H1 (cell line): ENCODE data around the gene ATP9B. TPM values are rescaled to one million over a fixed set of nuclear protein-coding genes. Genes with fewer than 3 reads are reported as not detected.

Source experiments
- CHD1 ChIP-seq: IDR thresholded peaks from 2 replicates; pipeline ENCODE4 v1.6.1; 2012; ENCODE audit warnings: low read depth, low read length, improper control_type of control experiment
- MAFK ChIP-seq: IDR thresholded peaks from 2 replicates; pipeline ENCODE4 v1.6.1; 2012; ENCODE audit warnings: low read depth, mild to moderate bottlenecking, improper control_type of control experiment, low read length
- RNF2 ChIP-seq: fragments of 200-900, 300-1000 bp; sonication (generic); IDR thresholded peaks from 2 replicates; pipeline ENCODE4 v1.7.1; 2016; ENCODE audit warnings: borderline replicate concordance, low read depth, mild to moderate bottlenecking, antibody characterized with exemption, low read length; ENCODE audit not compliant: poor library complexity, severe bottlenecking; ENCODE audit errors: missing control alignments
- ZNF274 ChIP-seq: IDR thresholded peaks from 2 replicates; pipeline ENCODE4 v1.7.0; 2012; ENCODE audit warnings: low read length, borderline replicate concordance; ENCODE audit errors: extremely low read depth
- polyA plus RNA-seq, 7 experiments: library from polyadenylated mRNA; depleted of rRNA in 3 of 7; stranded (reverse) in 5 of 7; unstranded in 2 of 7; fragments of >200 nt in 5 of 7; fragments of 200-250 nt in 2 of 7; gene quantifications; 1 replicate in 5 of 7; 2 replicates in 1 of 7; 4 replicates in 1 of 7; pipeline versions ENCODE4 v1.2.1 to v1.2.3, GENCODE V29; 2011 to 2013; ENCODE audit warnings: missing spikeins in 2 of 7, mixed read lengths in 2 of 7
- total RNA-seq: library from RNA; stranded (reverse); fragmentation: NEBNext Ultra II Directional; extraction: Animal tissue kit (Norgen Biotek cat#: 25700); gene quantifications from 2 replicates; pipeline ENCODE4 v1.2.1, GENCODE V29; 2021
- TF ChIP-seq, protein P1 (sequence below): fragments of 300-600 bp; sonication (generic); IDR thresholded peaks from 2 replicates; pipeline ENCODE4 v1.7.1; 2012; ENCODE audit warnings: low read length, moderate library complexity, mild to moderate bottlenecking, inconsistent platforms; ENCODE audit not compliant: insufficient replicate concordance

The ATP9B gene
- total and polyA plus RNA-seq, 2 of the 8 experiments (the other 6 are each of a cell fraction or from before 2014, with no cell fraction given): 15.1 to 21.7 TPM

DNA sequence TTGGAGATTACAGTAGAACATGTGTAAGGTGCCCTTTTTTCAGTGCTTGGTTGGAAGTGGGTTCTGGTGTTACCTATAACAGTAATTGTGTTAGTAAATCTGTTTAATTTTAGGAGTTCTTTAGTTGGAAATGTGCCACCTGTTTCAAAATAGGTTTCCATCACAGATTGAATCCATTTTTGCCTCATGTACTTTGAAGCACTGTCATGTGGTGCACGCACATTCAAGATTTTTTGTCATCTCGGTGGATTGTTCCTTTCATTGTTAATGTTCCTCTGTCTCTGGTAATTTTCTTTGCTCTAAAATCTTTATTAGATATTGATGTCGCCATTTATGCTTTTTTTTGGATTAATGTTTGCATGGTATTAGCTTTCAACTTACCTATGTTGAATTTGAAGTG lies 1.3 kb downstream of the ATP9B start (continued):
- TF ChIP-seq CHD1 (no peak), RNF2 (no peak), ZNF274 (no peak), MAFK (no peak)
- TF ChIP-seq, protein P1, sequence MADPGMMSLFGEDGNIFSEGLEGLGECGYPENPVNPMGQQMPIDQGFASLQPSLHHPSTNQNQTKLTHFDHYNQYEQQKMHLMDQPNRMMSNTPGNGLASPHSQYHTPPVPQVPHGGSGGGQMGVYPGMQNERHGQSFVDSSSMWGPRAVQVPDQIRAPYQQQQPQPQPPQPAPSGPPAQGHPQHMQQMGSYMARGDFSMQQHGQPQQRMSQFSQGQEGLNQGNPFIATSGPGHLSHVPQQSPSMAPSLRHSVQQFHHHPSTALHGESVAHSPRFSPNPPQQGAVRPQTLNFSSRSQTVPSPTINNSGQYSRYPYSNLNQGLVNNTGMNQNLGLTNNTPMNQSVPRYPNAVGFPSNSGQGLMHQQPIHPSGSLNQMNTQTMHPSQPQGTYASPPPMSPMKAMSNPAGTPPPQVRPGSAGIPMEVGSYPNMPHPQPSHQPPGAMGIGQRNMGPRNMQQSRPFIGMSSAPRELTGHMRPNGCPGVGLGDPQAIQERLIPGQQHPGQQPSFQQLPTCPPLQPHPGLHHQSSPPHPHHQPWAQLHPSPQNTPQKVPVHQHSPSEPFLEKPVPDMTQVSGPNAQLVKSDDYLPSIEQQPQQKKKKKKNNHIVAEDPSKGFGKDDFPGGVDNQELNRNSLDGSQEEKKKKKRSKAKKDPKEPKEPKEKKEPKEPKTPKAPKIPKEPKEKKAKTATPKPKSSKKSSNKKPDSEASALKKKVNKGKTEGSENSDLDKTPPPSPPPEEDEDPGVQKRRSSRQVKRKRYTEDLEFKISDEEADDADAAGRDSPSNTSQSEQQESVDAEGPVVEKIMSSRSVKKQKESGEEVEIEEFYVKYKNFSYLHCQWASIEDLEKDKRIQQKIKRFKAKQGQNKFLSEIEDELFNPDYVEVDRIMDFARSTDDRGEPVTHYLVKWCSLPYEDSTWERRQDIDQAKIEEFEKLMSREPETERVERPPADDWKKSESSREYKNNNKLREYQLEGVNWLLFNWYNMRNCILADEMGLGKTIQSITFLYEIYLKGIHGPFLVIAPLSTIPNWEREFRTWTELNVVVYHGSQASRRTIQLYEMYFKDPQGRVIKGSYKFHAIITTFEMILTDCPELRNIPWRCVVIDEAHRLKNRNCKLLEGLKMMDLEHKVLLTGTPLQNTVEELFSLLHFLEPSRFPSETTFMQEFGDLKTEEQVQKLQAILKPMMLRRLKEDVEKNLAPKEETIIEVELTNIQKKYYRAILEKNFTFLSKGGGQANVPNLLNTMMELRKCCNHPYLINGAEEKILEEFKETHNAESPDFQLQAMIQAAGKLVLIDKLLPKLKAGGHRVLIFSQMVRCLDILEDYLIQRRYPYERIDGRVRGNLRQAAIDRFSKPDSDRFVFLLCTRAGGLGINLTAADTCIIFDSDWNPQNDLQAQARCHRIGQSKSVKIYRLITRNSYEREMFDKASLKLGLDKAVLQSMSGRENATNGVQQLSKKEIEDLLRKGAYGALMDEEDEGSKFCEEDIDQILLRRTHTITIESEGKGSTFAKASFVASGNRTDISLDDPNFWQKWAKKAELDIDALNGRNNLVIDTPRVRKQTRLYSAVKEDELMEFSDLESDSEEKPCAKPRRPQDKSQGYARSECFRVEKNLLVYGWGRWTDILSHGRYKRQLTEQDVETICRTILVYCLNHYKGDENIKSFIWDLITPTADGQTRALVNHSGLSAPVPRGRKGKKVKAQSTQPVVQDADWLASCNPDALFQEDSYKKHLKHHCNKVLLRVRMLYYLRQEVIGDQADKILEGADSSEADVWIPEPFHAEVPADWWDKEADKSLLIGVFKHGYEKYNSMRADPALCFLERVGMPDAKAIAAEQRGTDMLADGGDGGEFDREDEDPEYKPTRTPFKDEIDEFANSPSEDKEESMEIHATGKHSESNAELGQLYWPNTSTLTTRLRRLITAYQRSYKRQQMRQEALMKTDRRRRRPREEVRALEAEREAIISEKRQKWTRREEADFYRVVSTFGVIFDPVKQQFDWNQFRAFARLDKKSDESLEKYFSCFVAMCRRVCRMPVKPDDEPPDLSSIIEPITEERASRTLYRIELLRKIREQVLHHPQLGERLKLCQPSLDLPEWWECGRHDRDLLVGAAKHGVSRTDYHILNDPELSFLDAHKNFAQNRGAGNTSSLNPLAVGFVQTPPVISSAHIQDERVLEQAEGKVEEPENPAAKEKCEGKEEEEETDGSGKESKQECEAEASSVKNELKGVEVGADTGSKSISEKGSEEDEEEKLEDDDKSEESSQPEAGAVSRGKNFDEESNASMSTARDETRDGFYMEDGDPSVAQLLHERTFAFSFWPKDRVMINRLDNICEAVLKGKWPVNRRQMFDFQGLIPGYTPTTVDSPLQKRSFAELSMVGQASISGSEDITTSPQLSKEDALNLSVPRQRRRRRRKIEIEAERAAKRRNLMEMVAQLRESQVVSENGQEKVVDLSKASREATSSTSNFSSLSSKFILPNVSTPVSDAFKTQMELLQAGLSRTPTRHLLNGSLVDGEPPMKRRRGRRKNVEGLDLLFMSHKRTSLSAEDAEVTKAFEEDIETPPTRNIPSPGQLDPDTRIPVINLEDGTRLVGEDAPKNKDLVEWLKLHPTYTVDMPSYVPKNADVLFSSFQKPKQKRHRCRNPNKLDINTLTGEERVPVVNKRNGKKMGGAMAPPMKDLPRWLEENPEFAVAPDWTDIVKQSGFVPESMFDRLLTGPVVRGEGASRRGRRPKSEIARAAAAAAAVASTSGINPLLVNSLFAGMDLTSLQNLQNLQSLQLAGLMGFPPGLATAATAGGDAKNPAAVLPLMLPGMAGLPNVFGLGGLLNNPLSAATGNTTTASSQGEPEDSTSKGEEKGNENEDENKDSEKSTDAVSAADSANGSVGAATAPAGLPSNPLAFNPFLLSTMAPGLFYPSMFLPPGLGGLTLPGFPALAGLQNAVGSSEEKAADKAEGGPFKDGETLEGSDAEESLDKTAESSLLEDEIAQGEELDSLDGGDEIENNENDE: no peak
